ENCODE measurements around the gene S100A10. TPM values are rescaled to one million over a fixed set of nuclear protein-coding genes. Genes with fewer than 3 reads are reported as not detected.

S100A10 gene
- total and polyA plus RNA-seq, 4 donors = 7.0 to 99.5 (median 35.4) TPM

GRCh38 chr1:151981178-151981525, 12.5 kb downstream of the S100A10 start:
- Histone ChIP-seq H3K27ac (ENCODE audit: low read depth in 1 of 2, low read length in 2 of 2) (no peak overlapping the region), H3K4me1 (ENCODE audit: control insufficient read depth in 4 of 4, insufficient read depth in 4 of 4, low read length in 3 of 4) (peaks cover 0 to 8% (median 0%) of the 10 kb centered on the region in 4 donors), H3K27me3 (ENCODE audit: control insufficient read depth in 4 of 4, insufficient read depth in 4 of 4, low read length in 3 of 4) (no peaks in the 10 kb centered on the region), H3K4me3 (ENCODE audit: low read depth in 1 of 3, low read length in 3 of 3) (no peak overlapping the region), H3K9me3 (ENCODE audit: control insufficient read depth in 4 of 4, low read length in 3 of 4) (no peaks in the 10 kb centered on the region), H3K9ac (ENCODE audit: low read depth in 1 of 2, low read length in 2 of 2) (no peak overlapping the region), H3K36me3 (ENCODE audit: control insufficient read depth in 4 of 4, insufficient read depth in 3 of 4, low read depth in 1 of 4, low read length in 3 of 4) (peaks cover 0 to 26% (median 15%) of the 10 kb centered on the region in 4 donors)
- DNase-seq (ENCODE audit: low spot score) = no peak
- WGBS = 88% methylated on average over 5 of the region's 5 CpGs
- TF ChIP-seq GABPA (IDR thresholded peaks at IDR 0.05 in 1 of 2, conservative IDR thresholded peaks at IDR 0.05 in 1 of 2) (no peak), CTCF (IDR thresholded peaks at IDR 0.05; ENCODE audit: low read depth, low read length, missing input control) (no peak), YY1 (IDR thresholded peaks at IDR 0.05) (no peak), MAX (IDR thresholded peaks at IDR 0.05) (no peak), FOXA2 (IDR thresholded peaks at IDR 0.05) (no peak), RXRA (IDR thresholded peaks at IDR 0.05) (no peak), FOXA1 (IDR thresholded peaks at IDR 0.05) (no peak), SP1 (IDR thresholded peaks at IDR 0.05) (no peak), TAF1 (conservative IDR thresholded peaks at IDR 0.05) (no peak), RAD21 (IDR thresholded peaks at IDR 0.05) (no peak), JUND (IDR thresholded peaks at IDR 0.05) (no peak), NR2F2 (IDR thresholded peaks at IDR 0.05) (no peak), EGR1 (IDR thresholded peaks at IDR 0.05; ENCODE audit: low read depth in 2 of 2) (no peak), HNF4G (IDR thresholded peaks at IDR 0.05) (no peak), HNF4A (conservative IDR thresholded peaks at IDR 0.05) (no peak), ATF3 (IDR thresholded peaks at IDR 0.05) (no peak), REST (IDR thresholded peaks at IDR 0.05) (no peak)
- TF ChIP-seq, protein P1, sequence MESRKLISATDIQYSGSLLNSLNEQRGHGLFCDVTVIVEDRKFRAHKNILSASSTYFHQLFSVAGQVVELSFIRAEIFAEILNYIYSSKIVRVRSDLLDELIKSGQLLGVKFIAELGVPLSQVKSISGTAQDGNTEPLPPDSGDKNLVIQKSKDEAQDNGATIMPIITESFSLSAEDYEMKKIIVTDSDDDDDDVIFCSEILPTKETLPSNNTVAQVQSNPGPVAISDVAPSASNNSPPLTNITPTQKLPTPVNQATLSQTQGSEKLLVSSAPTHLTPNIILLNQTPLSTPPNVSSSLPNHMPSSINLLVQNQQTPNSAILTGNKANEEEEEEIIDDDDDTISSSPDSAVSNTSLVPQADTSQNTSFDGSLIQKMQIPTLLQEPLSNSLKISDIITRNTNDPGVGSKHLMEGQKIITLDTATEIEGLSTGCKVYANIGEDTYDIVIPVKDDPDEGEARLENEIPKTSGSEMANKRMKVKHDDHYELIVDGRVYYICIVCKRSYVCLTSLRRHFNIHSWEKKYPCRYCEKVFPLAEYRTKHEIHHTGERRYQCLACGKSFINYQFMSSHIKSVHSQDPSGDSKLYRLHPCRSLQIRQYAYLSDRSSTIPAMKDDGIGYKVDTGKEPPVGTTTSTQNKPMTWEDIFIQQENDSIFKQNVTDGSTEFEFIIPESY (IDR thresholded peaks at IDR 0.05) = no peak
